ENCODE results near the gene BORCS5. TPM values are rescaled to one million over a fixed set of nuclear protein-coding genes. Genes with fewer than 3 reads are reported as not detected.

The BORCS5 gene
- total and polyA plus RNA-seq, 3 experiments from 2014 or later, result 22.0 to 39.7 (median 36.4) TPM

DNA sequence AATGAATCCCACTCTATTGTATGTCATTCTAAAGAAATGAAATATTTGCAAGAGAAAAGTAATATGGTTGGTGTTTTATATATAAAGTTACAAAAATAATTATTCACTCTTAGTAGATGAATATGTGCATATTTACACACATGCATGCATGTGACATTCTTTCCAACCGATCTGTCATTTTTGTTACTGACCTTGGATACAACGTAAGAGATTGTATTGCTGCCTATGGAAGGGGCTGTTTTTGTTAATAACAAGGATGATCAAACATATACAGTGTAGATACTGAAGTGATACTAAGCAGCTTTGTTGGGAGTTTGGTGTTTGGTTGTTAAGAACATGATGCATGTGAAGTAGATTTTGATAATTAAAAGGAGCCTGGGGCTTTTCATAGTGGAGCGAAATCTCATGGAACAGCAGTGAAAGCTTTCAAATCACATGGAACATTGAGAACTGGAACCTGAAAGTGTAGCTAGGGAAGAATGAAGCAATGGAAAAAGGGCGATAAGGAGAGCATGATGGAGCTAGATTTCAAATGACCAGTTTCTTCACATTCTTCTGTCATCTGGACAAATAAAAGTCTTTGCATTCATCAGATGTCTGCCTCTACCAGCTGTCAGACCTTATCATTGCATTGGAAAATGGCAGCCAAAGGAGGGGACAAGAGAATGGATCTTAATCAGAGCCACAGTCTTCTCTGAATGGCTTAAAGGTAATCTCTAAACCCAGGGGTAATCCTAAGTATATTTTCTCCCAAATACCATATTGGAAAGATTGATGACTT, 10.0 kb downstream of the BORCS5 start:
- H3K27ac Mint-ChIP-seq, result peak overlapping the region in 6 of 8 donors; percentile 6 to 93 (median 54)
- Histone ChIP-seq H3K4me3 (ENCODE audit: low read length) (no peak overlapping the region), H3K9me3 (ENCODE audit: low read length) (no peaks in the 10 kb centered on the region), H3K36me3 (ENCODE audit: insufficient read depth, low read length) (peaks cover 13% of the 10 kb centered on the region), H3K27ac (ENCODE audit: low read depth, low read length) (no peak overlapping the region), H3K4me1 (ENCODE audit: insufficient read depth, low read length) (peaks cover 19% of the 10 kb centered on the region), H3K27me3 (ENCODE audit: insufficient read depth, low read length, poor library complexity, severe bottlenecking) (no peaks in the 10 kb centered on the region)
- H3K27me3 Mint-ChIP-seq, result no peaks in the 10 kb centered on the region
- ChIA-PET CTCF (interaction anchor here (1.2 to 2.3 kb wide), 5 partner anchors 9 to 369 kb away, joined by 3 to 14 read pairs (median 4); partner anchors contain the start of gene BORCS5), POLR2A (interaction anchor here (3.0 kb wide), 1 partner anchor 10 kb away, joined by 17 read pairs; the partner anchor contains the start of gene BORCS5)
- H3K9me3 Mint-ChIP-seq, result no peaks in the 10 kb centered on the region
- peaks cover 43 to 71% (median 54%) of the 10 kb centered on the region in 3 donors for H3K4me1 Mint-ChIP-seq
- peaks cover 0 to 40% (median 25%) of the 10 kb centered on the region in 3 donors for H3K36me3 Mint-ChIP-seq
- DNase-seq, result no peak
- H3K4me3 Mint-ChIP-seq, result no peak overlapping the region

DNA sequence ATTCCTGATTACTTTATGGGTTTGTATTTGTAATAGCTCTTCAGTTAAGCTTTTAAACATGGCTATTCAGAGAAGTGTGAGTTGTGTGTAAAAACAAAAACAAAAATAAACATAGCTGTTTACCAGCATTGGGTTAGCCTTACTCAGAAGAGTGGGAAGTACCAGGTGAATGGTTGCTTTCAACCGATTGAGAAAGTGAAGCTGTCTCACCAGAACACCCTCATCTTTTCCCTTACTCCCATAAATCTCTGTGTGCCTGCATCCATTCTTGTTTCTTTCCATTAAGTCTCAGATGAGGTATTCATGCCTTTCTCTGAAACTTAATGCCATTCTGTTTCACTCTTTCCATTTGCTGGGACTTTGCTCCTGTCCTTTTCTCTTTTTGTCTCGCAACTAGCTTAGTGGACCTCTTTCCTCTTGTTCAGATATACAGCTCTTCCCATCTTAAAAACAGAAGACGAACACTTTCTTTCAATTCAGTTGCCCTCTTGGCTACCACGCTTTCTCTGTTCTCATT, 10.7 kb downstream of the BORCS5 start:
- H3K4me3 Mint-ChIP-seq, result peak overlapping the region in 2 of 7 donors; percentile 2 to 15

DNA sequence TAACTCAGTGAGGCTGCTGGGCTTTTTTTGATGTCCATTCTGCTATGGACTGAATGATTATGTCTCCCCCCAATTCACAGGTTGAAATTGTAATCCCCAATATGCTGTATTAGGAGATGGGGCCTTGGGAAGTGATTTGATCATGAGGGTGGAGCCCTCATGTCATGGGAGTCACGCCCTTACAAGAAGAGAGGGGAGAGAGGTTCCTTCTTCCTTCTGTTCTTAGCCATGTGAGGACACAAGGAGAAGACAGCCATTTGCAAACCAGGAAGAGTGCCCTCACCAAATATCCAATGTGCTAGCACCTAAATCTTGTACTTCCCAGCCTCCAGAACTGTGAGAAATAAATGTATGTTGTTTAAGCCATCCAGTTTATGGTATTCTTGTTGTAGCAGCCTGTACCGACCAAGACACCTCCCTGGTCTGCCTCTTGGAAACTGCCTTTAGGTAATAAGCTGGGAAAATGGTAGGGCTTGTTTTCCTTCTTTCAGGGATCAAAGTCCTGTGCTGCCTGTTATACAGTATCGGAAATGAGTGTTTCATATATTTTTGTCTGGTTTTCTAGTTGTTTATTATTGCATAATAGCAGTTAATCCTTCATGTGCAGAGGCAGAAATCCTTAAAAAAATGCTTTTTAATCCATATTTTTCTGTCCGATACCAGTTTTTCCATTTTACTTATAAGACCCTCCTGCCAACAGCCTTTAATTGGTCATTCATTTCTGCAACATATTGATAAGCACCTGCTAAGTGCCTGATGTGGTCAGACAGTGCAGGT, 16.3 kb downstream of the BORCS5 start:
- POLR2A ChIA-PET, result interaction anchor here (0.7 kb wide), 1 partner anchor 19 kb away, joined by 7 read pairs; no protein-coding TSS in a partner anchor
- Mint-ChIP-seq H3K4me3 (no peak overlapping the region), H3K27ac (peak overlapping the region in 4 of 8 donors; percentile 9 to 30 (median 26)), H3K9me3 (no peaks in the 10 kb centered on the region), H3K36me3 (peaks cover 18 to 37% (median 21%) of the 10 kb centered on the region in 3 donors), H3K4me1 (peaks cover 26 to 40% (median 34%) of the 10 kb centered on the region in 3 donors), H3K27me3 (no peaks in the 10 kb centered on the region)
- Histone ChIP-seq H3K27ac (ENCODE audit: low read depth, low read length) (no peak overlapping the region), H3K4me3 (ENCODE audit: low read length) (no peak overlapping the region), H3K27me3 (ENCODE audit: insufficient read depth, low read length, poor library complexity, severe bottlenecking) (no peaks in the 10 kb centered on the region), H3K36me3 (ENCODE audit: insufficient read depth, low read length) (peaks cover 4% of the 10 kb centered on the region), H3K4me1 (ENCODE audit: insufficient read depth, low read length) (no peaks in the 10 kb centered on the region), H3K9me3 (ENCODE audit: low read length) (no peaks in the 10 kb centered on the region)
- CTCF ChIA-PET, result interaction anchor here (1.7 to 6.9 kb wide), 2 partner anchors 16 to 364 kb away, joined by 5 to 75 read pairs; partner anchors contain the start of gene BORCS5
- DNase-seq, result no peak

More for the DNA sequence above, 10.7 kb downstream of the BORCS5 start:
- Histone ChIP-seq H3K36me3 (ENCODE audit: insufficient read depth, low read length) (peaks cover 13% of the 10 kb centered on the region), H3K27ac (ENCODE audit: low read depth, low read length) (no peak overlapping the region), H3K4me1 (ENCODE audit: insufficient read depth, low read length) (peaks cover 19% of the 10 kb centered on the region), H3K4me3 (ENCODE audit: low read length) (no peak overlapping the region), H3K9me3 (ENCODE audit: low read length) (no peaks in the 10 kb centered on the region), H3K27me3 (ENCODE audit: insufficient read depth, low read length, poor library complexity, severe bottlenecking) (no peaks in the 10 kb centered on the region)
- CTCF ChIA-PET, result interaction anchor here (1.2 to 2.3 kb wide), 5 partner anchors 8 to 369 kb away, joined by 3 to 14 read pairs (median 4); partner anchors contain the start of gene BORCS5
- no peak for DNase-seq
- peaks cover 1 to 40% (median 25%) of the 10 kb centered on the region in 3 donors for H3K36me3 Mint-ChIP-seq
- H3K4me1 Mint-ChIP-seq, result peaks cover 41 to 65% (median 51%) of the 10 kb centered on the region in 3 donors
- peak overlapping the region; percentile 29 to 79 (median 50) for H3K27ac Mint-ChIP-seq
- no peaks in the 10 kb centered on the region for H3K9me3 Mint-ChIP-seq
- POLR2A ChIA-PET, result interaction anchor here (3.0 kb wide), 1 partner anchor 10 kb away, joined by 17 read pairs; the partner anchor contains the start of gene BORCS5
- H3K27me3 Mint-ChIP-seq, result no peaks in the 10 kb centered on the region

DNA sequence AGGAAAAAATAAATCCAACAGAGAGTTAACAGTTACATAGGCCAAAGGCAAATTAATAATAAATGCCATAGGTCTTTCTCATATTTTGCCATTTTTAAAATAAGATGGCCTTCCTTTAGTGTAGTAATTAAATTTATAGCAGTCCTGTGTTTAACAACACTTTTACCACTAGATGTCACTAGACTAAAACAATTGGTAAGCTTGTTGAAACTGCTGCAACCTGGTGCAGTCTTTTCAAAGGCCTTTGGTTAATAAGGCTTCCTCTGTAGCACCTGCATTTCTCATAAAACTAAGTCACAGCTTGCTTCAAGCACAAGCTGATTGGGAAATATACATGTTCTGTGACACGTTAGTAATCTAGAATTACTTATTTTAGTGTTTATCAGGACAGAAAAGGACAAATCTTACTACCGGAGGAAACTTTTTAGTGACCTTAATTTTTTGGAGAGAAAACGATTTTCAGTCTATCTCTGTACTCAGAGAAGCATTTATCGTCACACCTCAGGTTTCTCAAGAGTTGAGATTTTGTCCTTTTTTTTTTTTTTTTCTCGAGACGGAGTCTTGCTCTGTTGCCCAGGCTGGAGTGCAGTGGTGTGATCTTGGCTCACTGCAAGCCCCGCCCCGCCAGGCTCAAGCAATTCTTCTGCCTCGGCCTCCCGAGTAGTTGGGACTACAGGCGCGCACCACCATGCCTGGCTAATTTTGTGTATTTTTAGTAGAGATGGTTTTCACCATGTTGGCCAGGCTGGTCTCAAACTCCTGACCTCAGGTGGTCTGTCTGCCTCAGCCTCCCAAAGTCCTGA, 20.0 kb downstream of the BORCS5 start:
- no peaks in the 10 kb centered on the region for H3K27me3 ChIP-seq (ENCODE audit: insufficient read depth, low read length, poor library complexity, severe bottlenecking)
- H3K4me3 Mint-ChIP-seq, result no peak overlapping the region
- CTCF ChIA-PET, result interaction anchor here (0.5 to 6.9 kb wide), 36 partner anchors 8 to 412 kb away, joined by 3 to 75 read pairs (median 4); partner anchors contain the start of genes BORCS5 and DUSP16
- POLR2A ChIA-PET, result interaction anchor here (0.8 to 3.1 kb wide), 13 partner anchors 9 to 360 kb away, joined by 3 to 17 read pairs (median 4); partner anchors contain the start of genes BORCS5 and DUSP16
- H3K27ac ChIP-seq (ENCODE audit: low read depth, low read length), result no peak overlapping the region
- H3K9me3 ChIP-seq (ENCODE audit: low read length), result no peaks in the 10 kb centered on the region
- H3K36me3 ChIP-seq (ENCODE audit: insufficient read depth, low read length), result no peaks in the 10 kb centered on the region
- H3K27ac Mint-ChIP-seq, result peak overlapping the region in 7 of 8 donors; percentile 59 to 97 (median 88)
- DNase-seq, result peak in 2 of 5 donors; percentile 73 to 76
- H3K4me1 ChIP-seq (ENCODE audit: insufficient read depth, low read length), result peaks cover 28% of the 10 kb centered on the region
- H3K9me3 Mint-ChIP-seq, result peaks cover 0 to 3% (median 0%) of the 10 kb centered on the region in 5 donors
- H3K27me3 Mint-ChIP-seq, result no peaks in the 10 kb centered on the region
- H3K4me3 ChIP-seq (ENCODE audit: low read length), result no peak overlapping the region
- H3K4me1 Mint-ChIP-seq, result peaks cover 40 to 60% (median 51%) of the 10 kb centered on the region in 3 donors
- H3K36me3 Mint-ChIP-seq, result peaks cover 13 to 29% (median 27%) of the 10 kb centered on the region in 3 donors

DNA sequence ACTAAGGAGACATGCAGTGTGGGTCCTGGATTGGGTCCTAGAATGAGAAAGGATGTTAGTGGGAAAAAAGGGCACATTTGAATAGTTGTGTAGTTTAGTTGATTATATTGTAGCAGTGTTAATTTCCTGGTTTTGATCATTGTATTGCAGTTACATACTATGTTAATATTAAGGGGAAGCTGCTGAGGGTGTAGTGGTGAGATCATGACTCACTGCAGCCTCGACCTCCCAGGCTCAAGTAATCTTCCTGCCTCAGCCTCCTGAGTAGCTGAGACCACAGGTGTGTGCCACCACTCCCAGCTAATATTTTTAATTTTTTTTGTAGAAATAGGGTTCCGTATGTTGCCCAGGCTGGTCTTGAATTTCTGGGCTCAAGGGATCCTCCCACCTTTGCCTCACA, 21.7 kb downstream of the BORCS5 start:
- ChIA-PET POLR2A (interaction anchor here (0.7 to 2.7 kb wide), 5 partner anchors 184 to 358 kb away, joined by 3 to 13 read pairs (median 5); partner anchors contain the start of gene DUSP16), CTCF (interaction anchor here (0.7 to 6.9 kb wide), 10 partner anchors 88 to 409 kb away, joined by 3 to 75 read pairs (median 5); partner anchors contain the start of gene DUSP16)
- Histone ChIP-seq H3K4me3 (ENCODE audit: low read length) (no peak overlapping the region), H3K36me3 (ENCODE audit: insufficient read depth, low read length) (no peaks in the 10 kb centered on the region), H3K27me3 (ENCODE audit: insufficient read depth, low read length, poor library complexity, severe bottlenecking) (no peaks in the 10 kb centered on the region), H3K9me3 (ENCODE audit: low read length) (no peaks in the 10 kb centered on the region), H3K27ac (ENCODE audit: low read depth, low read length) (no peak overlapping the region), H3K4me1 (ENCODE audit: insufficient read depth, low read length) (peaks cover 35% of the 10 kb centered on the region)
- no peak for DNase-seq
- H3K36me3 Mint-ChIP-seq, result peaks cover 11 to 29% (median 24%) of the 10 kb centered on the region in 3 donors
- H3K27me3 Mint-ChIP-seq, result no peaks in the 10 kb centered on the region
- H3K9me3 Mint-ChIP-seq, result peaks cover 0 to 4% (median 2%) of the 10 kb centered on the region in 5 donors
- peak overlapping the region in 5 of 7 donors; percentile 1 to 31 (median 13) for H3K4me3 Mint-ChIP-seq
- peak overlapping the region; percentile 80 to 98 (median 96) for H3K27ac Mint-ChIP-seq
- peaks cover 54 to 70% (median 68%) of the 10 kb centered on the region in 3 donors for H3K4me1 Mint-ChIP-seq

DNA sequence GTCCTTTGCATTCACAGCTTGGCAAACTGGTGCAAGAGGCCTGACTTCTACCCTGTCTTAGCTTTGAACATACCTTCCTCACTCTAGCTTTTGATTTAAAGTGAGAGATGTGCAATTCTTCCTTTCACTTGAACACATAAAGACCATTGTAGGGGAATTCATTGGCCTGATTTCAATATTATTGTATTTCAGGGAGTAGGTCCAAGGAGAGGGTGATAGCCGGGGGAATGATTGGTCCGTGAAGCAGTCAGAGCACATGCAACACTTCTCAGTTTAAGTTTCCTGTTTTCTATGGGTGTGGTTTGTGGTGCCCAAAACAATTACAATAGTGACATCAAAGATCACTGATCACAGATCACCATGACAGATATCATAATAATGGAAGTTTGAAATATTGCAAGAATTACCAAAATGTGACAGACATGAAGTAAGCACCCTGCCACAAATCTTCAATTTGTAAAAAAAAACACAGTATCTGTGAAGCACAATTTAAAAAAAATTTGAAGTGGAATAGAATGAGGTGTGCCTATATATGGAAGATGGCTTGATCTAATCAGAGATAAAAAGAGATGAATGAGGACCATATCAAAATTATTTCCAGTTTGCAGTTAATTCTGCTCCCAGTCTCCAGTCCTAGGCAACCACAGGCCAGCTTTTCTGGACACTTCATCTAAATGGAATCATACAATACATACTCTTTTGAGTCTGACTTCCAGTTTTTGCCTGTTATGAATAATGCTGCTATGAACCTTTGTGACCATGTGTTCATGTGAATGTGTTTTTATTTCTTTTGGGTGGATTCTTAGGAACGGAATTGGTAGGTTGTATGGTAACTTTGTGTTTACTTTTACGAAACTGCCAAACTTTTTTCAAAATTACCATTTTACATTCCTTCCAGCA, 23.2 kb downstream of the BORCS5 start:
- H3K27me3 Mint-ChIP-seq, result no peaks in the 10 kb centered on the region
- peaks cover 67 to 84% (median 83%) of the 10 kb centered on the region in 3 donors for H3K4me1 Mint-ChIP-seq
- no peaks in the 10 kb centered on the region for H3K27me3 ChIP-seq (ENCODE audit: insufficient read depth, low read length, poor library complexity, severe bottlenecking)
- H3K9me3 ChIP-seq (ENCODE audit: low read length), result no peaks in the 10 kb centered on the region
- H3K36me3 Mint-ChIP-seq, result peaks cover 13 to 33% (median 25%) of the 10 kb centered on the region in 3 donors
- H3K4me1 ChIP-seq (ENCODE audit: insufficient read depth, low read length), result peaks cover 50% of the 10 kb centered on the region
- H3K4me3 Mint-ChIP-seq, result peak overlapping the region; percentile 10 to 40 (median 22)
- H3K27ac ChIP-seq (ENCODE audit: low read depth, low read length), result peak overlapping the region; percentile 70
- POLR2A ChIA-PET, result interaction anchor here (0.6 to 2.7 kb wide), 10 partner anchors 23 to 357 kb away, joined by 3 to 13 read pairs (median 5); partner anchors contain the start of genes BORCS5 and DUSP16
- CTCF ChIA-PET, result interaction anchor here (0.9 to 6.9 kb wide), 8 partner anchors 10 to 357 kb away, joined by 3 to 75 read pairs (median 4); partner anchors contain the start of gene DUSP16
- H3K4me3 ChIP-seq (ENCODE audit: low read length), result no peak overlapping the region
- H3K36me3 ChIP-seq (ENCODE audit: insufficient read depth, low read length), result no peaks in the 10 kb centered on the region
- H3K9me3 Mint-ChIP-seq, result peaks cover 0 to 4% (median 2%) of the 10 kb centered on the region in 5 donors
- H3K27ac Mint-ChIP-seq, result peak overlapping the region; percentile 90 to 98 (median 97)
- peak; percentile 39 to 91 (median 80) for DNase-seq

Measured in CD8-positive, alpha-beta memory T cell (primary cell).